ENCODE measurements around the gene SH2D3C.

DNA sequence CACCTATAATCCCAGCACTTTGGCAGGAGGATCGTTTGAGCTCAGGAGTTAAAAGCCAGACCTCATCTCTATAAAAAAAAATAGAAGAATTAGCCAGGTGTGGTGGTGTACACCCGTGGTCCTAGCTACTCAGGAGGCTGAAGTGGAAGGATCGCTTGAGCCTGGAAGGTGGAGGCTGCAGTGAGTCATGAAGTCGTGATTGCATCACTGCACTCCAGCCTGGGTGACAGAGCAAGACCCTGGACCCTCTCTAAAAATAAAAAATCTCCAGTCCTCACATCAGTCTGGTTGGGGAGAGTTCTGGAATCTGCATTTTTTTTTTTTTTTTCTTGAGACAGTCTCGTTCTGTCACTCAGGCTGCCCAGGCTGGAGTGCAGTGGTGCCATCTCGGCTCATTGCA is 33.5 kb upstream of the SH2D3C start:
- TF ChIP-seq, protein P1, sequence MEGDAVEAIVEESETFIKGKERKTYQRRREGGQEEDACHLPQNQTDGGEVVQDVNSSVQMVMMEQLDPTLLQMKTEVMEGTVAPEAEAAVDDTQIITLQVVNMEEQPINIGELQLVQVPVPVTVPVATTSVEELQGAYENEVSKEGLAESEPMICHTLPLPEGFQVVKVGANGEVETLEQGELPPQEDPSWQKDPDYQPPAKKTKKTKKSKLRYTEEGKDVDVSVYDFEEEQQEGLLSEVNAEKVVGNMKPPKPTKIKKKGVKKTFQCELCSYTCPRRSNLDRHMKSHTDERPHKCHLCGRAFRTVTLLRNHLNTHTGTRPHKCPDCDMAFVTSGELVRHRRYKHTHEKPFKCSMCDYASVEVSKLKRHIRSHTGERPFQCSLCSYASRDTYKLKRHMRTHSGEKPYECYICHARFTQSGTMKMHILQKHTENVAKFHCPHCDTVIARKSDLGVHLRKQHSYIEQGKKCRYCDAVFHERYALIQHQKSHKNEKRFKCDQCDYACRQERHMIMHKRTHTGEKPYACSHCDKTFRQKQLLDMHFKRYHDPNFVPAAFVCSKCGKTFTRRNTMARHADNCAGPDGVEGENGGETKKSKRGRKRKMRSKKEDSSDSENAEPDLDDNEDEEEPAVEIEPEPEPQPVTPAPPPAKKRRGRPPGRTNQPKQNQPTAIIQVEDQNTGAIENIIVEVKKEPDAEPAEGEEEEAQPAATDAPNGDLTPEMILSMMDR (IDR thresholded peaks at IDR 0.05 in 4 of 5, conservative IDR thresholded peaks at IDR 0.05 in 1 of 5) = no peak
- TF ChIP-seq POLR2A (IDR thresholded peaks at IDR 0.05) = no peak

All from gastrocnemius medialis (tissue), 4 donors.